ENCODE results near the gene ZSWIM6. TPM values are rescaled to one million over a fixed set of nuclear protein-coding genes. Genes with fewer than 3 reads are reported as not detected.

Gene ZSWIM6
- total and polyA plus RNA-seq, 4 donors = 5.9 to 21.6 (median 13.3) TPM

DNA sequence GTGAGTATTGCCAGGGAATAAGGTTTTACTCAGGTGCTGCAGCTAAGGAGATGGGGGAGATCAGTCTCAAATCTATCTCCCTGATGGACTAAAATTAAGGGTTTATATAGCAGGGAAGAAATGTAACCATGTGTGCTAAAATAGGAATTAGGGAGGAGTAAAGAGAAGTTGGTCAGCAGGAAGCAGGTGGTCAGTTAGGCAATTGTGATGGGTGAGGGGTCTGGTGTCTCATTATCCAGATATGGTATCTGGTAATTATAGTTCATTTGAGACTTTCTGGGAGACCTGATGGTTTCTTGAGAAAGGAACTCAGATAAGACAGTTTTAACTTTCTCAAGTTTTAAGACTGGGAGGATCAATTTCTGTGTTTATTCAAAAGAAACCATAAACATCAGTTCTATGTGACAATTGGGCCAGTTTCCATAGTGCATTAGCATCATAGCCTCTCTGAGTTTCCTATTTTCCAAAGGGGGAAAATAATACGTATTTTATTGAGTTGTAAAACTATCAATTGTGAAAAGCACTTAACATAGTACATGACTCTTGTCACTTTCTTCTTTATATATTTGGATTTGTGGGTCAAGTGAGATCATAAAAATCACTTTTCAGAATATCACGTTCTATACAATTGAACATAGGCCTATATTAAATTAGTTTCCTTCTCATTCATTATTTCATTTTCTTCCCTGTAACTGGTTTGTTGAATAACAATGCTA lies 115.9 kb downstream of the ZSWIM6 start:
- no peak overlapping the region for H3K9ac ChIP-seq (ENCODE audit: insufficient read depth in 1 of 2, low read length in 2 of 2)
- H3K27ac ChIP-seq (ENCODE audit: low read depth in 1 of 2, low read length in 1 of 2) = no peak overlapping the region
- H3K9me3 ChIP-seq (ENCODE audit: control insufficient read depth in 4 of 4, insufficient read depth in 3 of 4, low read length in 3 of 4) = peaks cover 2 to 3% (median 3%) of the 10 kb centered on the region in 4 donors
- no peak overlapping the region for H3K4me3 ChIP-seq
- no peak for ATAC-seq (ENCODE audit: insufficient read depth, low FRiP score)
- H3K4me1 ChIP-seq (ENCODE audit: control insufficient read depth in 5 of 5, insufficient read depth in 5 of 5, low read length in 5 of 5) = peaks cover 0 to 15% (median 0%) of the 10 kb centered on the region in 5 donors
- H3K27me3 ChIP-seq (ENCODE audit: control insufficient read depth in 3 of 3, insufficient read depth in 3 of 3, low read length in 2 of 3) = no peaks in the 10 kb centered on the region
- TF ChIP-seq, protein P1, sequence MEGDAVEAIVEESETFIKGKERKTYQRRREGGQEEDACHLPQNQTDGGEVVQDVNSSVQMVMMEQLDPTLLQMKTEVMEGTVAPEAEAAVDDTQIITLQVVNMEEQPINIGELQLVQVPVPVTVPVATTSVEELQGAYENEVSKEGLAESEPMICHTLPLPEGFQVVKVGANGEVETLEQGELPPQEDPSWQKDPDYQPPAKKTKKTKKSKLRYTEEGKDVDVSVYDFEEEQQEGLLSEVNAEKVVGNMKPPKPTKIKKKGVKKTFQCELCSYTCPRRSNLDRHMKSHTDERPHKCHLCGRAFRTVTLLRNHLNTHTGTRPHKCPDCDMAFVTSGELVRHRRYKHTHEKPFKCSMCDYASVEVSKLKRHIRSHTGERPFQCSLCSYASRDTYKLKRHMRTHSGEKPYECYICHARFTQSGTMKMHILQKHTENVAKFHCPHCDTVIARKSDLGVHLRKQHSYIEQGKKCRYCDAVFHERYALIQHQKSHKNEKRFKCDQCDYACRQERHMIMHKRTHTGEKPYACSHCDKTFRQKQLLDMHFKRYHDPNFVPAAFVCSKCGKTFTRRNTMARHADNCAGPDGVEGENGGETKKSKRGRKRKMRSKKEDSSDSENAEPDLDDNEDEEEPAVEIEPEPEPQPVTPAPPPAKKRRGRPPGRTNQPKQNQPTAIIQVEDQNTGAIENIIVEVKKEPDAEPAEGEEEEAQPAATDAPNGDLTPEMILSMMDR (IDR thresholded peaks at IDR 0.05; ENCODE audit: control extremely low read depth, extremely low read depth) = no peak
- 95 to 98% methylated on average over 2 of the region's 2 CpGs for WGBS, 2 donors
- no peak for DNase-seq
- H3K36me3 ChIP-seq (ENCODE audit: control insufficient read depth in 4 of 4, insufficient read depth in 4 of 4, low read length in 4 of 4) = peaks cover 0 to 6% (median 1%) of the 10 kb centered on the region in 4 donors

DNA sequence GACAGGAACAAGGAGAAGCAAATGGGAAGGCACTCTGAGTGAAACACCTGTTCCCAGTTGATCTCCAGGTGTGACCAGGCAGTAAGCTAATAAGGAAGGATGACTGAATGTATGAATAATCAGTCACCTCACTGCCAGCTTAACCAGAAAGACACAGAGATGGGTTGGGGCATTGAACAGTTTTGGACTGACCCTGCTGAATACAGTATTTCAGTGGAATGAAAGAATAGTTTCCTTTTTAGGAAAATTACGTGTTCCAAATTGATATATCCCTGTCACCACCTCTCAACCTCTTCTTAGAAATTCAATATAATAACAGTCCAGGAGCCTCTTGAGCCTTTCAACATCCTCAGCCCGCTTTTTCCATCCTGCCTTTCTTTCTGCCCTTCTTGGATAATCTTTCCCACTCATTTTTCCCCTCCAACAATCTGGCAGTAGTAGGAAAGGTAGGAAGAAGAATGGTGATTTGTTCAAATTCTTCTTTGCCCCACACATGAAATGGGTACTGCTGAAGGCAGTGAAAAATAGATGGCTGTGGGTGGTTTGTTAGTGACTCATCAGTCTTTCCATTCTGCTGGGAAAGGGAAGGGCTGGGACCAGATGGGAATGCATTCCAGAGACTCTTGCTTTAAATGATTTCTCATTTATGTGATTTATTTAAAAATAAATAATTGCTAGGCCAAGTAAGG lies 117.9 kb downstream of the ZSWIM6 start:
- Histone ChIP-seq H3K4me1 (ENCODE audit: control insufficient read depth in 5 of 5, insufficient read depth in 5 of 5, low read length in 5 of 5) (peaks cover 0 to 15% (median 0%) of the 10 kb centered on the region in 5 donors), H3K4me3 (no peak overlapping the region), H3K9ac (ENCODE audit: insufficient read depth in 1 of 2, low read length in 2 of 2) (no peak overlapping the region), H3K27ac (ENCODE audit: low read depth in 1 of 2, low read length in 1 of 2) (peak overlapping the region; percentile 24 to 40), H3K27me3 (ENCODE audit: control insufficient read depth in 3 of 3, insufficient read depth in 3 of 3, low read length in 2 of 3) (no peaks in the 10 kb centered on the region), H3K36me3 (ENCODE audit: control insufficient read depth in 4 of 4, insufficient read depth in 4 of 4, low read length in 4 of 4) (peaks cover 0 to 2% (median 0%) of the 10 kb centered on the region in 4 donors), H3K9me3 (ENCODE audit: control insufficient read depth in 4 of 4, insufficient read depth in 3 of 4, low read length in 3 of 4) (peaks cover 0 to 3% (median under 1%) of the 10 kb centered on the region in 4 donors)
- peak; percentile 75 for ATAC-seq (ENCODE audit: insufficient read depth, low FRiP score)
- DNase-seq = no peak
- 90 to 91% methylated on average over 2 of the region's 2 CpGs for WGBS, 2 donors
- TF ChIP-seq, protein P1 (IDR thresholded peaks at IDR 0.05; ENCODE audit: control extremely low read depth, extremely low read depth) = no peak

DNA sequence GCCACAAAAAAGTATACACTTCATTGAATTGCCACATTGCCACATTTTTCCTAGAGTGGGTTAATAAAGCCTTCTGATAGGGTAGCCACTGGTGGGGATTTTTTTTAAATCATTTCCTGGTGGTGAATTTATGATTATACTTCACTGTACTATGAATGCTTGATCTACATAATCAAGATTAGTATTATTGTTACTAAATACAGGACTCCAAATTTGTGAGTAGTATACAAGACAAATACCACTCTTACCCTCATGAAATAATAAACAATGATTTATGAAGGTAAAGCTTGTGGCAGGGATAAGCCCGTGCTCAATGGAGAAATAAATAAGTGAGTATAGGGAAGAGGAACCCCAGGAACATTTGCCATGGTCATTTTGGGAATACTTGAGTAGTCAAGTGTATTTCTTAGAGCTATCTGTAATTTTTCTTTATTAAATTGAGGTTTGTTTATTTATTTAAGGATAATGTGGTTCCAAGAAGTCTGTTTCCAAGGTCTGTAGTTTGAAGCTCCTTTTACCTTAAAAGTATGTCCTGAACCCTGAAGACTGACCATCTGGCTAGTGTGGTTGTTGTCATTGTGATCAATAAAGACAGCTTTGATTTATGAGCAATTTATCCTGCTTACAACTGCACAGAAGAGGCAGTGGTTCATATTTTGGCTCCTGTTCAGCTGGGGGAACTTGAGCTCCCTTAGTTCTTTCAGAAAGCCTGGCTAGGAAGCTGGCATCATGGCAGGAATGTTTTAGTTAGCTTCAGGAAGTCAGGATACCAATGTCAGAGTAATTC lies 118.6 kb downstream of the ZSWIM6 start:
- no peak for ATAC-seq (ENCODE audit: insufficient read depth, low FRiP score)
- H3K36me3 ChIP-seq (ENCODE audit: control insufficient read depth in 4 of 4, insufficient read depth in 4 of 4, low read length in 4 of 4) = peaks cover 0 to 2% (median 0%) of the 10 kb centered on the region in 4 donors
- H3K27ac ChIP-seq (ENCODE audit: low read depth in 1 of 2, low read length in 1 of 2) = peak overlapping the region; percentile 52 to 66
- TF ChIP-seq, protein P1 (IDR thresholded peaks at IDR 0.05; ENCODE audit: control extremely low read depth, extremely low read depth) = no peak
- 52 to 72% methylated on average over 1 of the region's 1 CpG for WGBS, 2 donors
- H3K27me3 ChIP-seq (ENCODE audit: control insufficient read depth in 3 of 3, insufficient read depth in 3 of 3, low read length in 2 of 3) = no peaks in the 10 kb centered on the region
- H3K9ac ChIP-seq (ENCODE audit: insufficient read depth in 1 of 2, low read length in 2 of 2) = no peak overlapping the region
- H3K4me3 ChIP-seq = no peak overlapping the region
- peaks cover 0 to 15% (median 1%) of the 10 kb centered on the region in 5 donors for H3K4me1 ChIP-seq (ENCODE audit: control insufficient read depth in 5 of 5, insufficient read depth in 5 of 5, low read length in 5 of 5)
- peaks cover 0 to 3% (median under 1%) of the 10 kb centered on the region in 4 donors for H3K9me3 ChIP-seq (ENCODE audit: control insufficient read depth in 4 of 4, insufficient read depth in 3 of 4, low read length in 3 of 4)
- DNase-seq = peak in 1 of 3 donors; percentile 29

Data from lung (tissue), 12 donors.